Brain microvascular endothelial cell (primary cell): ENCODE results near the gene RRBP1.

Experiments used
- DNase-seq: peaks from one replicate; pipeline ENCODE4 v3.0.0-alpha.2; 2020
- H3K27ac ChIP-seq: fragments of 250-450 bp; sonication (Bioruptor Pico); 2 replicates; pipeline ENCODE4 v1.5.1; 2020; ENCODE audit warnings: mild to moderate bottlenecking, moderate library complexity
- H3K27me3 ChIP-seq: fragments of 250-450 bp; sonication (Bioruptor Pico); replicated peaks from 2 replicates; pipeline ENCODE4 v1.5.1; 2020; ENCODE audit warnings: mild to moderate bottlenecking
- H3K36me3 ChIP-seq: fragments of 250-450 bp; sonication (Bioruptor Pico); replicated peaks from 2 replicates; pipeline ENCODE4 v1.5.1; 2020; ENCODE audit warnings: mild to moderate bottlenecking
- H3K4me3 ChIP-seq: 2 replicates; pipeline ENCODE4 v1.5.1; 2011; ENCODE audit warnings: low read depth, mild to moderate bottlenecking, control low read depth, low read length, moderate library complexity
- CTCF ChIP-seq: IDR thresholded peaks from 2 replicates; pipeline ENCODE4 v1.5.1; 2011; ENCODE audit warnings: low read depth, mild to moderate bottlenecking, moderate library complexity, low read length, control low read depth, inconsistent platforms; ENCODE audit errors: missing control alignments
- in situ Hi-C: cut with HindIII; loops from 2 replicates; pipeline ENCODE4 v1.10.0; 2017; ENCODE audit warnings: low sequenced_read_pairs, low pct_ligation_motif_present

Gene RRBP1

GRCh38 chr20:17593902-17594301, 88.1 kb downstream of the RRBP1 start:
- no peak overlapping the region for H3K4me3 ChIP-seq
- in situ Hi-C loops: no loop called here
- peaks cover 12% of the 10 kb centered on the region for H3K36me3 ChIP-seq
- H3K27ac ChIP-seq: no peak overlapping the region
- TF ChIP-seq CTCF: no peak
- no peak for DNase-seq
- no peaks in the 10 kb centered on the region for H3K27me3 ChIP-seq

DNA sequence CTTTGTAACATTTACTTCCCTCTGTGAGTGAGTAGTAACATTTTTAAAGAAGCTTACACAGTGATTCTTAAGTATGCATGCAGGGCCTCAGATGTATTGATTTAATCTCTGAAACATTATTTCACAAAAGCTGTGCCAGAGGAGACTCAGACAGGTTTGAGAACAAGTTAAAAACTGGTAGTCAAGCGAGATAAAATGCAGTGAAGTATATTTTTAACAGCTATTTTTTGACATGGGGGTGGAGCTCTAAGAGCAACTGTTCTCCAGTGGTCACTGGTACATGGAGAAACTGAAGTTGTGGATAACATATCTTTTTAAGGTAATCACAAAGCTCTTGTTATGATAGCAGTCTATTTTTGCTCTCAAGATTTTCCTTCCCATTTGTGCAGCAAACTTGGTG, 91.8 kb downstream of the RRBP1 start:
- in situ Hi-C loops: no loop called here
- no peak overlapping the region for H3K4me3 ChIP-seq
- H3K36me3 ChIP-seq: peaks cover 15% of the 10 kb centered on the region

DNA sequence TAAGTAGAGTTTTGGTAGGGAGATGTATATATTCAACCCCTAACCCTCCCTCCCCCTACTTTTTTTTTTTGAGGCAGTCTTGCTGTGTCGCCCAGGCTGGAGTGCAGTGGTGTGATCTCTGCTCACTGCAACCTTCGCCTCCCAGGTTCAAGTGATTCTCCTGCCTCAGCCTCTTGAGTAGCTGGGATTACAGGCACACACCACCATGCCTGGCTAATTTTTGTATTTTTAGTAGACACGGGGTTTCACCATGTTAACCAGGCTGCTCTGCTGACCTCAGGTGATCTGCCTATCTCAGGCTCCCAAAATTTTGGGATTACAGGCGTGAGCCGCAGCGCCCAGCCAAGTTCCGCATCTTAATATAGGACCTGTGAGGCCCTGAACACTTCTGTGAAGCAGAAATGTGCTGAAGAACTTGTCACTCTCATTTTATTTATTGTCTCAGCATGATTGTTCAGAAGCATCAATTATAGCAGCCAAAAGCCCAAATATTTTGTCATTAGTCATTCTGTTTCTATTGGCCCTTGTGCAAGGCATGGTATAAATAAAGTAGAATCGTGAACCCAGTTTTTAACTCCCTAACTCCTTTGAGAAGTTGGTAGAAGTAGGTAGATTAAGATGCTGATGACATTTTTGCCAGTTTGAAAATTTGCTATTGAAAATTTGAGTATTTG, 92.7 kb downstream of the RRBP1 start:
- no peak for DNase-seq
- in situ Hi-C loops: no loop called here
- no peak overlapping the region for H3K27ac ChIP-seq
- H3K27me3 ChIP-seq: no peaks in the 10 kb centered on the region
- TF ChIP-seq CTCF: no peak
- H3K36me3 ChIP-seq: peaks cover 12% of the 10 kb centered on the region
- no peak overlapping the region for H3K4me3 ChIP-seq

More for the DNA sequence above, 91.8 kb downstream of the RRBP1 start:
- Histone ChIP-seq H3K27me3 (no peaks in the 10 kb centered on the region), H3K27ac (no peak overlapping the region)
- no peak for TF ChIP-seq CTCF
- no peak for DNase-seq

DNA sequence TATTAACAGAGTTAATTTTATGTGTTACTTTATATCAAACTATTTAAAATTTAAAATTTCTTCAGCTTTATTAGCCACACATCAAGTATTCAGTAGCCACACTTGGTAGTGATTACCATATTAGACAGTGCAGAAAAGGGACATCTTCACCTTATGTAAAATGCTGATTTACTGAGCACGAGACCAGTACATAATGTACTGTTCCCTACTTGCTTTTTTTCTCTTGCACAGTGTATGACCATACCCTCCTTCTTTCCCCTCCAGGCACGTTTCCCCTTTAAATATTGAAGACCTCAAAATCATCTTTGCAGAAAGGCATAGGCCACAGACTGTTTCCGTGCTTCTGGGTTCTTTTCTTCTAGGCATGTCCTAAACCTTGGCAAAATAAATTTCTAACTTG, 94.2 kb downstream of the RRBP1 start:
- no peak overlapping the region for H3K4me3 ChIP-seq
- no peak for TF ChIP-seq CTCF
- in situ Hi-C loops: no loop called here
- no peak overlapping the region for H3K27ac ChIP-seq
- no peak for DNase-seq
- H3K27me3 ChIP-seq: no peaks in the 10 kb centered on the region
- peaks cover 12% of the 10 kb centered on the region for H3K36me3 ChIP-seq

- no peak for TF ChIP-seq CTCF
- Histone ChIP-seq H3K36me3 (peaks cover 9% of the 10 kb centered on the region), H3K27me3 (no peaks in the 10 kb centered on the region), H3K27ac (no peak overlapping the region), H3K4me3 (no peak overlapping the region)
- no peak for DNase-seq
- in situ Hi-C loops: no loop called here
Measured at GRCh38 chr20:17587148-17587547, 94.9 kb downstream of the RRBP1 start.

- no peak for TF ChIP-seq CTCF
- no peaks in the 10 kb centered on the region for H3K27me3 ChIP-seq
Measured at GRCh38 chr20:17586250-17586649, 95.8 kb downstream of the RRBP1 start.

More at GRCh38 chr20:17586250-17586649, 95.8 kb downstream of the RRBP1 start:
- Histone ChIP-seq H3K27ac (no peak overlapping the region), H3K4me3 (no peak overlapping the region), H3K36me3 (peaks cover 4% of the 10 kb centered on the region)
- in situ Hi-C loops: no loop called here
- no peak for DNase-seq
